Measurements from ENCODE around the gene GLIS1. TPM values are rescaled to one million over a fixed set of nuclear protein-coding genes. Genes with fewer than 3 reads are reported as not detected.

Gene GLIS1
- total RNA-seq, 1 experiment from 2014 or later: not detected

DNA sequence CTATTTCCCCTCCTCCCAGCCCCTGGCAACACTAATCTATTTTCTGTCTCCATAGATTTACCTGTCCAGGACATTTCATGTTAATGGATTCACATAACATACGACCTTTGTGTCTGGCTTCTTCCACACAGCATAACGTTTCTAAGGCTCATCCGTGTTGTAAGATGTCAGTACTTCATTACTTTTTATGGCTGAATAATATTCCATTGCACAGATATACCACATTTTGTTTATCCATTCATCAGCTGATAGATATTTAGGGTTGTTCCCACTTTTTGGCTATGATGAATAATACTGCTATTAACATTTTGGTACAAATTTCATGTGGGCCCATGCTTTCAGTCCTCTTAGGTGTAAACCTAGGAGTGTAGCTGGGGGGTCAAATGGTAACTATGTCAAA, 38.2 kb downstream of the GLIS1 start:
- no peaks in the 10 kb centered on the region for H3K4me1 ChIP-seq (replicated peaks; ENCODE audit: insufficient read depth)
- no peak overlapping the region for H3K27ac ChIP-seq
- H3K79me2 ChIP-seq (ENCODE audit: low read depth): no peaks in the 10 kb centered on the region
- H3K4me2 ChIP-seq: no peak overlapping the region
- peaks cover 25% of the 10 kb centered on the region for H3K27me3 ChIP-seq (ENCODE audit: insufficient read depth, low read depth)
- H3F3A ChIP-seq (ENCODE audit: insufficient read depth, low read depth): no peaks in the 10 kb centered on the region
- CTCF ChIA-PET: no interaction called here
- no peaks in the 10 kb centered on the region for H4K20me1 ChIP-seq (ENCODE audit: insufficient read depth)
- POLR2A ChIA-PET (ENCODE audit: unreplicated experiment): no interaction called here
- H3K36me3 ChIP-seq (ENCODE audit: low read depth): no peaks in the 10 kb centered on the region
- H3K9me3 ChIP-seq (ENCODE audit: insufficient read depth, low read depth): no peaks in the 10 kb centered on the region
- TF ChIP-seq EZH2 (IDR thresholded peaks at IDR 0.05; ENCODE audit: low read depth): no peak
- TF ChIP-seq, protein P1, sequence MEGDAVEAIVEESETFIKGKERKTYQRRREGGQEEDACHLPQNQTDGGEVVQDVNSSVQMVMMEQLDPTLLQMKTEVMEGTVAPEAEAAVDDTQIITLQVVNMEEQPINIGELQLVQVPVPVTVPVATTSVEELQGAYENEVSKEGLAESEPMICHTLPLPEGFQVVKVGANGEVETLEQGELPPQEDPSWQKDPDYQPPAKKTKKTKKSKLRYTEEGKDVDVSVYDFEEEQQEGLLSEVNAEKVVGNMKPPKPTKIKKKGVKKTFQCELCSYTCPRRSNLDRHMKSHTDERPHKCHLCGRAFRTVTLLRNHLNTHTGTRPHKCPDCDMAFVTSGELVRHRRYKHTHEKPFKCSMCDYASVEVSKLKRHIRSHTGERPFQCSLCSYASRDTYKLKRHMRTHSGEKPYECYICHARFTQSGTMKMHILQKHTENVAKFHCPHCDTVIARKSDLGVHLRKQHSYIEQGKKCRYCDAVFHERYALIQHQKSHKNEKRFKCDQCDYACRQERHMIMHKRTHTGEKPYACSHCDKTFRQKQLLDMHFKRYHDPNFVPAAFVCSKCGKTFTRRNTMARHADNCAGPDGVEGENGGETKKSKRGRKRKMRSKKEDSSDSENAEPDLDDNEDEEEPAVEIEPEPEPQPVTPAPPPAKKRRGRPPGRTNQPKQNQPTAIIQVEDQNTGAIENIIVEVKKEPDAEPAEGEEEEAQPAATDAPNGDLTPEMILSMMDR (conservative IDR thresholded peaks at IDR 0.05): no peak
- no peak overlapping the region for H2AFZ ChIP-seq
- DNase-seq: no peak
- H3K9me2 ChIP-seq (ENCODE audit: insufficient read depth): no peaks in the 10 kb centered on the region
- intact Hi-C loops (cut with micrococcal nuclease; ENCODE audit: unreplicated experiment): no loop called here
- no TSS peak for BruUV-seq (replicated peaks)
- no peak overlapping the region for H3K4me3 ChIP-seq

DNA sequence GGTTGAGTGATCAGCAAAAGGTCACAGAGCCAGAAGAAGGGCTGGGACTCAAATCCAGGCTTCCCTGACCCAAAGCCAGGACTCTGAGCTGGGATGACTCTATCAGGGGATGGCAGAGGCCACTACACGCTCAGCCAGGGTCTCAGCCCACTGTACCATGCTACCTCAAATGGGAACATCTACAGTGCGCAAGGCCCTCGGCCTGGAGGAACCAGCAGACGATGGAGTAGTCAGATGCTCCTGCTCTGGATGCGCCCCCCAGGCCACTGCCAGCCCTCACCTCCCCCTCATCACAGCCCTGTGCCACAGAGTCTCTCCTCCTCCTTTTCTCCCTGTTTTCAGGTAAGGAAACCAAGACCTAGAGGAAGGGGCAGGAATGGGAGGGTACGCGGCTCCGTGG, 39.0 kb downstream of the GLIS1 start:
- no peaks in the 10 kb centered on the region for H3K4me1 ChIP-seq (replicated peaks; ENCODE audit: insufficient read depth)
- DNase-seq: no peak
- no peak overlapping the region for H3K4me3 ChIP-seq
- ChIA-PET CTCF (no interaction called here), POLR2A (ENCODE audit: unreplicated experiment) (no interaction called here)
- H4K20me1 ChIP-seq (ENCODE audit: insufficient read depth): no peaks in the 10 kb centered on the region
- peaks cover 25% of the 10 kb centered on the region for H3K27me3 ChIP-seq (ENCODE audit: insufficient read depth, low read depth)
- H3K4me2 ChIP-seq: no peak overlapping the region
- no peaks in the 10 kb centered on the region for H3F3A ChIP-seq (ENCODE audit: insufficient read depth, low read depth)
- TF ChIP-seq EZH2 (IDR thresholded peaks at IDR 0.05; ENCODE audit: low read depth): no peak
- TF ChIP-seq, protein P1 (conservative IDR thresholded peaks at IDR 0.05): no peak
- H3K9me3 ChIP-seq (ENCODE audit: insufficient read depth, low read depth): no peaks in the 10 kb centered on the region
- intact Hi-C loops (cut with micrococcal nuclease; ENCODE audit: unreplicated experiment): no loop called here
- no peak overlapping the region for H2AFZ ChIP-seq
- H3K27ac ChIP-seq: no peak overlapping the region
- H3K79me2 ChIP-seq (ENCODE audit: low read depth): no peaks in the 10 kb centered on the region
- BruUV-seq (replicated peaks): no TSS peak
- H3K9me2 ChIP-seq (ENCODE audit: insufficient read depth): no peaks in the 10 kb centered on the region
- H3K36me3 ChIP-seq (ENCODE audit: low read depth): no peaks in the 10 kb centered on the region

DNA sequence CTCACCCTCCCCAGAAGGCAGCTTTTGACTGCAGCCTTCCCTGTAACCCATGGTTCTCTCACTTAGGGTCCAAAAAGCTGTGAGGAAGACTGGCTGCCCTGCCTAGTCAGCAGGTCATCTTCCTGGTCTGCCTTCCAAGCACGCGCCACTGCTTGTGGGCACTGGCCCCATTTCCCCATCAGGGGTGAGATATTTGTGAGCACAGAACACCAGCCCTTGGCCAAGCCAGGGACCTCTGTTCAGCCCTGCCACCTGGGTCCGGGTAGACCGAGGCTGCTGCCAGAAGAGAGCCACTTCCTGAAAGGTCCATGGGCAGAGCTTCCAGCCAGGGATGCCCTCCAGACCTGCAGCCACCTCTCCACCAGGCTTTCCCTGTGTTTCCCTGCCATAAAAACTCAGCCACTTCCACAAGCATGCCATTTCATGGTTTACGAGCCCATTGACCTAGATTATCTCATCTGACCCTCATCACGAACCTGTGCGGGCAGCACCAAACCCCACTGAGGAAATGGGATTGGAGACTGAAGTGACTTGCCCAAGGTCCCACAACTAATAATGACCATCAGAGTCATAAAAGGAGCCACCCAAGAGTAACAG, 40.5 kb downstream of the GLIS1 start:
- DNase-seq: no peak
- BruUV-seq (replicated peaks): no TSS peak
- no peaks in the 10 kb centered on the region for H3K4me1 ChIP-seq (replicated peaks; ENCODE audit: insufficient read depth)
- H3F3A ChIP-seq (ENCODE audit: insufficient read depth, low read depth): no peaks in the 10 kb centered on the region
- ChIA-PET CTCF (no interaction called here), POLR2A (ENCODE audit: unreplicated experiment) (interaction anchor here (0.5 kb wide), 1 partner anchor 38 kb away, joined by 5 read pairs; no protein-coding TSS in a partner anchor)
- H3K9me2 ChIP-seq (ENCODE audit: insufficient read depth): no peaks in the 10 kb centered on the region
- H2AFZ ChIP-seq: no peak overlapping the region
- intact Hi-C loops (cut with micrococcal nuclease; ENCODE audit: unreplicated experiment): no loop called here
- H3K79me2 ChIP-seq (ENCODE audit: low read depth): no peaks in the 10 kb centered on the region
- no peak overlapping the region for H3K4me2 ChIP-seq
- no peak overlapping the region for H3K27ac ChIP-seq
- no peaks in the 10 kb centered on the region for H3K36me3 ChIP-seq (ENCODE audit: low read depth)
- no peak for TF ChIP-seq EZH2 (IDR thresholded peaks at IDR 0.05; ENCODE audit: low read depth)
- TF ChIP-seq, protein P1 (conservative IDR thresholded peaks at IDR 0.05): no peak
- H3K4me3 ChIP-seq: no peak overlapping the region
- no peaks in the 10 kb centered on the region for H4K20me1 ChIP-seq (ENCODE audit: insufficient read depth)
- no peaks in the 10 kb centered on the region for H3K9me3 ChIP-seq (ENCODE audit: insufficient read depth, low read depth)
- peaks cover 20% of the 10 kb centered on the region for H3K27me3 ChIP-seq (ENCODE audit: insufficient read depth, low read depth)

All from PC-9 (cell line).